ENCODE data around the gene CRABP1.

- TF ChIP-seq POLR2A (IDR thresholded peaks at IDR 0.05; ENCODE audit: low read length), result no peak
- no peak for TF ChIP-seq GATA1 (IDR thresholded peaks at IDR 0.05; ENCODE audit: low read depth, low read length)
These were observed 12.9 kb downstream of the CRABP1 start for GRCh38 chr15:78353093-78353492.

Data from erythroblast (primary cell).